ENCODE results near the gene PDGFB. TPM values are rescaled to one million over a fixed set of nuclear protein-coding genes. Genes with fewer than 3 reads are reported as not detected.

PDGFB gene
- polyA plus RNA-seq, 1 donor from 2014 or later, result 0.24 TPM

GRCh38 chr22:39207141-39208012 is 37.4 kb downstream of the PDGFB start:
- Mint-ChIP-seq H3K4me3 (no peak overlapping the region), H3K4me1 (peaks cover 3 to 5% (median 5%) of the 10 kb centered on the region in 3 donors), H3K27ac (peak overlapping the region in 1 of 3 donors; percentile 73), H3K36me3 (no peaks in the 10 kb centered on the region), H3K27me3 (peaks cover 17% of the 10 kb centered on the region), H3K9me3 (peaks cover 0 to 3% (median 0%) of the 10 kb centered on the region in 3 donors)

DNA sequence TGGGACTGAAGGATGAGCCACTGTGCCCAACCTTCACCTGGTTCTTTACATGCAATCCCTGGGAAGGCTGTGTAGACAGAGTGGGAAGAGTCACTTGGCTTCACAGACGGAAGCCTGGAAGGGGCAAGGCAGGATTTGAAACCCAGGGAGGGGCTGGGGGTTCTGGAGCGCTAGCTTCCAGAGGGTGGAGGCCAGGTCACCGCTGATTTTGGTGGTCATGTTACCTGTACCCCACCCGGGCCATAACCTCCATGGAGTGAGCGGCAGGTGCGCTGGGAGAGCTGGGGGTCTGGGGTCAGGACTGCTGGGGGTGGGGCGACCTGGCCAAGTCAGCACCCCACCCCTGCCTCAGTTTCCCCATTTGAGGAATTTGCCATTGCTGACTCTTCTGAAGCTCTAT is 38.3 kb downstream of the PDGFB start:
- H3K36me3 Mint-ChIP-seq, result no peaks in the 10 kb centered on the region
- H3K4me3 Mint-ChIP-seq, result peak overlapping the region in 1 of 4 donors; percentile 47
- H3K27me3 Mint-ChIP-seq, result peaks cover 17% of the 10 kb centered on the region
- peaks cover 3 to 5% (median 5%) of the 10 kb centered on the region in 3 donors for H3K4me1 Mint-ChIP-seq
- peaks cover 0 to 3% (median 0%) of the 10 kb centered on the region in 3 donors for H3K9me3 Mint-ChIP-seq
- H3K27ac Mint-ChIP-seq, result peak overlapping the region in 2 of 3 donors; percentile 57 to 83

DNA sequence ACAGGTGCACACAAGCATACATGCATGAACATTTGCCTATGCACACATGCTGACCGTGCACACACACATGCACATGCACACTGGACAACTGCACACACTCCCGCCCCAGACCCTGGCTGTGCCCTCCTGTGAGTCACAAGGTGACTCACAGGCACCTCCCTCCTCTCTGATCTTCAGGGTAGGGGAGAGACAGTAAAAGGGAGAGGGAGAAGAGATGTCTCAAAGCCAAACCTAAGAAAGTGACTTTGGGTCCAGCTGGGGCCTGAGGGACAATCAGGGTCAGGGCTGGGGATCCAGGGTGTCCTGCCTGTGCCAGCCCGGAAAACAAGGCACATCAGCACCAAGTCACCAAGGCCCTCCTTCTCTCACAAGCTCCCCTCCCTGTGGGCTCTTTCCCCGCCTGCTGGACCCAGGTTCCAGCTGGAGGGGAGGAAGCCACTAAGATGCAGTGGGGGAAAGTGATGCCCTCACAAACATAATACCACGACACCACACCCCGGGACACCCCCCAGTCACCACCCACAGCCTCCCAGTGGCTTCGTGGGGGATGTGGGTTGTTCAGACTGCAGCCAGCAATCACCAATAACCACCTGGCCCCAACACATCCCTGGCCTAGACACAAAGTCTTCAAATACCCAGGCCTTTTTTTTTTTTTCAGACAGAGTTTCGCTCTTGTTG is 39.3 kb downstream of the PDGFB start:
- peak overlapping the region in 1 of 4 donors; percentile 43 for H3K4me3 Mint-ChIP-seq
- peaks cover 3 to 5% (median 5%) of the 10 kb centered on the region in 3 donors for H3K4me1 Mint-ChIP-seq
- H3K27ac Mint-ChIP-seq, result peak overlapping the region in 2 of 3 donors; percentile 57 to 83
- H3K27me3 Mint-ChIP-seq, result peaks cover 17% of the 10 kb centered on the region
- H3K9me3 Mint-ChIP-seq, result peaks cover 0 to 3% (median 0%) of the 10 kb centered on the region in 3 donors
- H3K36me3 Mint-ChIP-seq, result no peaks in the 10 kb centered on the region

- H3K36me3 Mint-ChIP-seq, result no peaks in the 10 kb centered on the region
- H3K27ac Mint-ChIP-seq, result no peak overlapping the region
- peaks cover 0 to 3% (median 0%) of the 10 kb centered on the region in 3 donors for H3K9me3 Mint-ChIP-seq
- H3K27me3 Mint-ChIP-seq, result peaks cover 18% of the 10 kb centered on the region
- peaks cover 3 to 5% (median 5%) of the 10 kb centered on the region in 3 donors for H3K4me1 Mint-ChIP-seq
- H3K4me3 Mint-ChIP-seq, result no peak overlapping the region
Measured at GRCh38 chr22:39204216-39204615, 40.6 kb downstream of the PDGFB start.

- H3K27me3 Mint-ChIP-seq, result peaks cover 5% of the 10 kb centered on the region
- peak overlapping the region in 2 of 4 donors; percentile 7 to 48 for H3K4me3 Mint-ChIP-seq
- peak overlapping the region in 2 of 3 donors; percentile 34 to 36 for H3K27ac Mint-ChIP-seq
- H3K9me3 Mint-ChIP-seq, result peaks cover 0 to 4% (median 3%) of the 10 kb centered on the region in 3 donors
- peaks cover 0 to 16% (median 4%) of the 10 kb centered on the region in 3 donors for H3K4me1 Mint-ChIP-seq
- peaks cover 2% of the 10 kb centered on the region for H3K36me3 Mint-ChIP-seq
Measured at GRCh38 chr22:39197578-39197977, 47.2 kb downstream of the PDGFB start.

DNA sequence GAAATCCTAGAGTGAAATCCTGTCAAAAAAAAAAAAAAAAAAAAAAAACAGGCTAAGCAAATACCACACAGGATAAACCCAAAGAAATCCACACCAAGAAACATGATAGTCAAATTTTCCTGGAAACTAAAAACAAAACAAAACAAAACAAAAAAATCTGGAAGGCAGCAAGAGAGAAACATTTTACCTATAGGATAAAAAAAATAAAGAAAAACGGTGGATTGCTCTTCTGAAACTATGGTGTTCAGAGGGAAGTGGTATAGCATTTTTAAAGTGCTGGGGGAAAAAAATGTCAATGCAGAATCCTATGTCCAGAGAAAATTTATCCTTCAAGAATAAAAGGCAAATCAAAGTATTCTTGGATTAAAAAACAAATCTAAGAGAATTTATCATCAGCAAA is 50.7 kb downstream of the PDGFB start:
- Mint-ChIP-seq H3K4me1 (peaks cover 0 to 16% (median 4%) of the 10 kb centered on the region in 3 donors), H3K27me3 (peaks cover 10% of the 10 kb centered on the region), H3K36me3 (peaks cover 2% of the 10 kb centered on the region), H3K4me3 (no peak overlapping the region), H3K9me3 (peaks cover 0 to 4% (median 3%) of the 10 kb centered on the region in 3 donors), H3K27ac (no peak overlapping the region)

GRCh38 chr22:39188809-39189208 is 56.0 kb downstream of the PDGFB start:
- peaks cover 0 to 7% (median 0%) of the 10 kb centered on the region in 3 donors for H3K9me3 Mint-ChIP-seq
- H3K36me3 Mint-ChIP-seq, result no peaks in the 10 kb centered on the region
- H3K27me3 Mint-ChIP-seq, result peaks cover 12% of the 10 kb centered on the region
- H3K27ac Mint-ChIP-seq, result no peak overlapping the region
- peak overlapping the region in 1 of 4 donors; percentile 54 for H3K4me3 Mint-ChIP-seq
- H3K4me1 Mint-ChIP-seq, result no peaks in the 10 kb centered on the region

DNA sequence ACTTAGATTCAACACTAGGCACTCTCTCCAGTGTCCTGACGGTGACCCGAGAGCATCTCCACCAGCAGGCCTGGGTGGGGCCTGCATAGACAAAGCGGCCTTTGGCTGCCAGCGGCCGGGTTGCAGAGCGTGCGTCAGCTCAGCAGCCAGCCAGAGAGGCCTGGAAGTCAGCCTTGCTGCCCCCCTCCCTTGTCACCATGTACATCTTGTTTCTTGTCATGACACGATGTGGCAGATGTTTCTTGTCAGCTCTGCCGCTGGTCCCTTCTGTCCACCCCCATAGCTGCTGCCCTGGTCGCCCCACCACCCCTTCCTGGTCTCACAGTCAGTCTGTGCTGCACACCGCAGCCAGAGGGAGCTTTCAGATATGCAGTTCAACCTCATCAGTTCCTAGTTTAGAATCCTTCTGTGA is 59.2 kb downstream of the PDGFB start:
- Mint-ChIP-seq H3K4me3 (no peak overlapping the region), H3K9me3 (peaks cover 0 to 13% (median 6%) of the 10 kb centered on the region in 3 donors), H3K36me3 (no peaks in the 10 kb centered on the region), H3K4me1 (no peaks in the 10 kb centered on the region), H3K27ac (peak overlapping the region in 1 of 3 donors; percentile 71), H3K27me3 (peaks cover 13% of the 10 kb centered on the region)

DNA sequence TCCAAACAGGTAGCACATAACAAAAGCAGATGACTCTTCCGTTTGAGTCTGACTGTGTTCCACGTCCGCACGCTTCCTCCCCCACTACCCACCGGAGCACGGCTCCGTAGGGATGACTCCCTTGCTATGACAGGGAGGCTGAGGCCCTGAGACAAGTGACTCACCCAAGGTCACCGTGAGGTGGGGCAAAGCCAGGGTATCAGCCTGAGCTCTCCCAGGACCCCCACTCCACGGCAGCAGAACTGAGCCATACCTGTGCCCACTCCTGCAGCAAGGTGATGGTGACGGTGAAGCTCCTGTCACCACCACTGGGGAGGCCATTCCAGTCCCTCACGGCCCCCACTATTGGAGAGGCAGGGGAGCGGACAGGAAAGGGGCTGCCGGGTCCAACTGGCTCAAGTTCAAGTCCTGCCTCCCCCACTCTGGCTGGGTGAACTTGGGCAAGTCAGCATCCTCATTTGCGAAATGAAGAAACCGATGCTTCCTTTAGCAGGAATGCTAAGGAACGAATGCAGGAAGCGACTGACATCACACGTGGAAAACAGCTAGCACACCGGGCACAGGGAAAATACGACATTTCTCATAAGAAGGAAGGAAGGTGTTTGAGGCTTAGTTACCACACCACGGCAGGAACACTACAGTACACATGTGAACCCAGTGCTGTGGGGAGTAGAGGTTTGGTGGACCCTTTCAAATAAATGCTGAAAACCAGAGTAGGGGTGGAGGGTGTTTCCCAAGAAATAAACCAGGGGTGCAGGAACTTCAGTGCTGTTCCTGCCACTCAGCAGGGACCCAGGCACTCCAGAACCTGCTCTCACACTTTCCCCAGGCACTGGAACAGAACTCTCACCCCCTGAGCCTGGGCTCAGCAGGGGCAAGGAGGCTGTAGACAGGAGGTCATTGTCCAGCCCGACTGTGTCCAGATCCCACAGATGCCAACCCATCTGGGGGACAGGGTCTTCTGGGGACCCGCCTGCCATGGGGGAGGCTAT is 59.9 kb downstream of the PDGFB start:
- Mint-ChIP-seq H3K27ac (no peak overlapping the region), H3K36me3 (no peaks in the 10 kb centered on the region), H3K4me3 (no peak overlapping the region), H3K4me1 (no peaks in the 10 kb centered on the region), H3K27me3 (peaks cover 12% of the 10 kb centered on the region), H3K9me3 (peaks cover 0 to 13% (median 6%) of the 10 kb centered on the region in 3 donors)

GRCh38 chr22:39183991-39184585 is 60.7 kb downstream of the PDGFB start:
- peaks cover 0 to 13% (median 6%) of the 10 kb centered on the region in 3 donors for H3K9me3 Mint-ChIP-seq
- no peak overlapping the region for H3K27ac Mint-ChIP-seq
- no peaks in the 10 kb centered on the region for H3K36me3 Mint-ChIP-seq
- H3K4me1 Mint-ChIP-seq, result peaks cover 0 to under 1% (median 0%) of the 10 kb centered on the region in 3 donors
- H3K4me3 Mint-ChIP-seq, result no peak overlapping the region
- H3K27me3 Mint-ChIP-seq, result peaks cover 8% of the 10 kb centered on the region

DNA sequence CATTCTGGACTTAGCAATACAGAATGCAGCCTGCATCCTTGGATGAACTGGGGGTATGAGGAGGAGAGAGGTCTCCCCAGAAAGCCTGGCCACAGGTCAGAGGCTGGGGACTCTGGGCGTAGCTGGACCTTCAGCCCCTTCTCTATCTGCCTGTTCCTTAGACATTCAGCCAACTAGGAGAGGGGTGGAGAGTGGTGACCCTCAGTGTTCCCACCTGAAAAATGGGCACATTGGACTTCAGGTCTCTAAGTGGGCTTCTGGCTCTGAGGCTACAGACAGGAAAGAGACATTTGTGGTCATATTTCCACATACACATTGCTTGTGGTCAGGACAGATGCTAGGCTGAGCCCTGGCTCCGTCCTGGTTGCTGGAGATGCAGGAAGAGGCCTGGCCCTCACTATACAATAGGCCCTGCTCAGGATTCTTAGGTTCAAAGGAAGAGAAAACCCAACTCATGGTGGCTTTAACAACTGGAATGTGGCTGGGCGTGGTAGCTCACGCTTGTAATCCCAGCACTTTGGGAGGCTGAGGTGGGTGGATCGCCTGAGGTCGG is 62.2 kb downstream of the PDGFB start:
- H3K27me3 Mint-ChIP-seq, result peaks cover 8% of the 10 kb centered on the region
- H3K4me1 Mint-ChIP-seq, result peaks cover 0 to 4% (median 0%) of the 10 kb centered on the region in 3 donors
- H3K27ac Mint-ChIP-seq, result no peak overlapping the region
- peaks cover 0 to 13% (median 6%) of the 10 kb centered on the region in 3 donors for H3K9me3 Mint-ChIP-seq
- H3K4me3 Mint-ChIP-seq, result no peak overlapping the region
- H3K36me3 Mint-ChIP-seq, result no peaks in the 10 kb centered on the region

DNA sequence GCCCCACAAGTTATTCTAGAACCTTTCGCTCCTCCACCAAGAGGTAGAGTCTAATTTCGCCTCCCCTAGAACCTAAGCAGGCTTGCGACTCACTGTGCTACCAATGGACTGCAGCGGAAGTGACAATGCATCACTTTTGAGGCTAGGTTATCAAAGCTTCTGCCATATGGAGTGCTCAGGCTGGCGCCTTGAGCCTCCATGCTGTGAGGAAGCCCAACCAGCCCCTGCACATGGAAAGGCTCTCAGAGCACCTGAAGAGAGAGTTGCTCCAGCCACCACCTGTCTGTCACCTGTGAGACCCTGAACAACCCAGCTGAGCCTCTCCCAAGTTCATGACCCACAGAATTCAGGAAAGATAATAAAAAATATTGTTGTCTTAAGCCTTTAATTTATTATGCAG is 63.0 kb downstream of the PDGFB start:
- no peak overlapping the region for H3K4me3 Mint-ChIP-seq
- peaks cover 0 to 4% (median 0%) of the 10 kb centered on the region in 3 donors for H3K4me1 Mint-ChIP-seq
- peaks cover 8% of the 10 kb centered on the region for H3K27me3 Mint-ChIP-seq
- H3K9me3 Mint-ChIP-seq, result peaks cover 0 to 13% (median 6%) of the 10 kb centered on the region in 3 donors
- no peak overlapping the region for H3K27ac Mint-ChIP-seq
- H3K36me3 Mint-ChIP-seq, result no peaks in the 10 kb centered on the region

- peaks cover 8% of the 10 kb centered on the region for H3K27me3 Mint-ChIP-seq
- no peak overlapping the region for H3K4me3 Mint-ChIP-seq
- no peak overlapping the region for H3K27ac Mint-ChIP-seq
- peaks cover 0 to 10% (median 6%) of the 10 kb centered on the region in 3 donors for H3K9me3 Mint-ChIP-seq
- H3K36me3 Mint-ChIP-seq, result no peaks in the 10 kb centered on the region
- H3K4me1 Mint-ChIP-seq, result peaks cover 0 to 4% (median 0%) of the 10 kb centered on the region in 3 donors
Measured at GRCh38 chr22:39181356-39181755, 63.4 kb downstream of the PDGFB start.

Measured in IgD-negative memory B cell (primary cell).